GM18507 (cell line): ENCODE results near the gene TMEM139.
"Not testable (repeated sequence)": the region's sequence is repeated elsewhere in the genome, so short reads cannot be mapped to it uniquely, and the experiment has no call there.

Experiments used
- DNase-seq: peaks from one replicate; pipeline ENCODE4 v3.0.0; 2011; ENCODE audit warnings: low read depth; ENCODE audit not compliant: insufficient read length; ENCODE audit errors: extremely low spot score
- FAIRE-seq: peaks from 2 replicates; lab custom pipeline; 2011; peaks lifted over from hg19 to GRCh38; lab: Jason Lieb, UNC

TMEM139 gene

GRCh38 chr7:143256932-143257331, 27.8 kb upstream of the TMEM139 start:
- DNase-seq (no peak), FAIRE-seq (peak; percentile 5)

- DNase-seq, result no peak
- no peak for FAIRE-seq
These were observed 27.3 kb upstream of the TMEM139 start for GRCh38 chr7:143257501-143257900.

GRCh38 chr7:143258831-143259230, 25.9 kb upstream of the TMEM139 start:
- DNase-seq (no peak), FAIRE-seq (peak; percentile 67)

GRCh38 chr7:143259765-143260164, 25.0 kb upstream of the TMEM139 start:
- FAIRE-seq, result no peak
- DNase-seq, result no peak

GRCh38 chr7:143261901-143262300, 22.9 kb upstream of the TMEM139 start:
- FAIRE-seq (no peak), DNase-seq (no peak)

- FAIRE-seq (peak; percentile 86), DNase-seq (peak; percentile 78)
These were observed 21.2 kb upstream of the TMEM139 start, which contains the start of gene GSTK1 for GRCh38 chr7:143263266-143264195. TSS of gene GSTK1 (plus strand) at chr7:143263441. CDS start at chr7:143263514, 73 bp downstream.

GRCh38 chr7:143264196-143264568, 20.6 kb upstream of the TMEM139 start:
- not testable (repeated sequence) for DNase-seq, FAIRE-seq

- FAIRE-seq (no peak), DNase-seq (no peak)
These were observed 19.6 kb upstream of the TMEM139 start for GRCh38 chr7:143265017-143265693.

- DNase-seq (no peak), FAIRE-seq (no peak)
These were observed 15.5 kb upstream of the TMEM139 start for GRCh38 chr7:143269251-143269650.

GRCh38 chr7:143271240-143271639, 13.5 kb upstream of the TMEM139 start:
- no peak for FAIRE-seq
- no peak for DNase-seq

- FAIRE-seq (no peak), DNase-seq (no peak)
These were observed 11.9 kb upstream of the TMEM139 start for GRCh38 chr7:143272871-143273270.

- no peak for FAIRE-seq
These were observed 5.3 kb upstream of the TMEM139 start for GRCh38 chr7:143279186-143280098.

GRCh38 chr7:143280160-143280559, 4.6 kb upstream of the TMEM139 start:
- FAIRE-seq, result no peak
- no peak for DNase-seq

More at GRCh38 chr7:143279186-143280098, 5.3 kb upstream of the TMEM139 start:
- no peak for DNase-seq

GRCh38 chr7:143280566-143280965, 4.2 kb upstream of the TMEM139 start:
- DNase-seq (no peak), FAIRE-seq (no peak)

GRCh38 chr7:143281529-143281928, 3.2 kb upstream of the TMEM139 start:
- no peak for FAIRE-seq
- DNase-seq, result no peak

GRCh38 chr7:143282124-143282523, 2.6 kb upstream of the TMEM139 start:
- DNase-seq (no peak), FAIRE-seq (no peak)

GRCh38 chr7:143283381-143283780, 1.4 kb upstream of the TMEM139 start:
- no peak for DNase-seq
- no peak for FAIRE-seq

GRCh38 chr7:143285470-143285778, 666 bp downstream of the TMEM139 start:
- FAIRE-seq (no peak), DNase-seq (no peak)

- DNase-seq (no peak), FAIRE-seq (no peak)
These were observed 1.2 kb downstream of the TMEM139 start for GRCh38 chr7:143285806-143286521.
